IMR-90 (cell line): ENCODE measurements around the gene OXER1. TPM values are rescaled to one million over a fixed set of nuclear protein-coding genes. Genes with fewer than 3 reads are reported as not detected.

Source experiments
- ATAC-seq: fragments of 200-7000 bp; cut with Tn5 transposase; 2 replicates; pipeline ENCODE4 v1.9.1; 2020; ENCODE audit warnings: low read depth, mild to moderate bottlenecking, moderate library complexity
- BruUV-seq: library from RNA; stranded (reverse); fragments of 400-500 nt; replicated peaks from 2 replicates; lab custom pipeline; 2021; lab: Mats Ljungman, UMichigan
- CTCF ChIA-PET: fragments of 300-600 bp; formaldehyde crosslinking; extraction: SDS; loops from one replicate; lab custom pipeline; 2021; ENCODE audit warnings: antibody characterized with exemption; lab: Yijun Ruan, JAX
- POLR2A ChIA-PET: fragments of 300-600 bp; sonication (Branson Sonifier 250); formaldehyde crosslinking; loops from one replicate; lab custom pipeline; 2022; ENCODE audit warnings: antibody characterized with exemption; ENCODE audit not compliant: unreplicated experiment; lab: Charles Lee
- DNase-seq: peaks from one replicate; pipeline ENCODE4 v3.0.0; 2013
- H2AFZ ChIP-seq: replicated peaks from 2 replicates; pipeline ENCODE3; 2013; ENCODE audit warnings: low read length, mild to moderate bottlenecking; ENCODE audit not compliant: poor library complexity
- H2AK5ac ChIP-seq: 2 replicates; pipeline ENCODE4 v1.6.1; 2013; ENCODE audit warnings: low read depth, low read length, inconsistent platforms
- H2AK9ac ChIP-seq: replicated peaks from 2 replicates; pipeline ENCODE3; 2013; ENCODE audit warnings: mild to moderate bottlenecking, low read depth, low read length, moderate library complexity; ENCODE audit not compliant: poor library complexity
- H2BK120ac ChIP-seq: 2 replicates; pipeline ENCODE4 v1.6.1; 2013; ENCODE audit warnings: low read depth, low read length, inconsistent platforms
- H2BK15ac ChIP-seq: 3 replicates; pipeline ENCODE4 v1.6.1; 2013; ENCODE audit warnings: low read depth, low read length, inconsistent platforms
- H2BK20ac ChIP-seq: 2 replicates; pipeline ENCODE4 v1.6.1; 2013; ENCODE audit warnings: low read depth, mild to moderate bottlenecking, inconsistent platforms, low read length, moderate library complexity
- H2BK5ac ChIP-seq: 2 replicates; pipeline ENCODE4 v1.6.1; 2013; ENCODE audit warnings: mild to moderate bottlenecking, low read depth, low read length, inconsistent platforms; ENCODE audit not compliant: poor library complexity, severe bottlenecking
- H3K14ac ChIP-seq: replicated peaks from 2 replicates; pipeline ENCODE4 v1.6.1; 2013; ENCODE audit warnings: low read depth, low read length, inconsistent platforms
- H3K18ac ChIP-seq: 2 replicates; pipeline ENCODE4 v1.6.1; 2013; ENCODE audit warnings: low read depth, low read length, control low read depth
- H3K23ac ChIP-seq: 2 replicates; pipeline ENCODE4 v1.6.1; 2013; ENCODE audit warnings: low read depth, low read length, inconsistent platforms
- H3K27ac ChIP-seq: 2 replicates; pipeline ENCODE4 v1.5.1; 2013; ENCODE audit warnings: mild to moderate bottlenecking, control low read depth, low read length; ENCODE audit not compliant: insufficient read depth
- H3K27me3 ChIP-seq: 2 replicates; pipeline ENCODE4 v1.6.1; 2013; ENCODE audit warnings: low read length; ENCODE audit not compliant: control insufficient read depth, insufficient read depth
- H3K36me3 ChIP-seq: 2 replicates; pipeline ENCODE4 v1.6.1; 2013; ENCODE audit warnings: low read length, mixed read lengths; ENCODE audit not compliant: control insufficient read depth, insufficient read depth
- H3K4ac ChIP-seq: 2 replicates; pipeline ENCODE4 v1.6.1; 2013; ENCODE audit warnings: low read depth, low read length, inconsistent platforms
- H3K4me1 ChIP-seq: 2 replicates; pipeline ENCODE4 v1.6.1; 2013; ENCODE audit warnings: low read length, mixed read lengths; ENCODE audit not compliant: control insufficient read depth, insufficient read depth
- H3K4me2 ChIP-seq: 2 replicates; pipeline ENCODE4 v1.6.1; 2013; ENCODE audit warnings: low read depth, mild to moderate bottlenecking, control low read depth, low read length, moderate library complexity
- H3K4me3 ChIP-seq: 2 replicates; pipeline ENCODE4 v1.5.1; 2013; ENCODE audit warnings: low read depth, mild to moderate bottlenecking, control low read depth, low read length, moderate library complexity; ENCODE audit not compliant: insufficient read depth
- H3K56ac ChIP-seq: 2 replicates; pipeline ENCODE4 v1.6.1; 2013; ENCODE audit warnings: low read length, inconsistent platforms; ENCODE audit not compliant: insufficient read depth; ENCODE audit errors: extremely low read depth
- H3K79me1 ChIP-seq, 2 experiments: 2 replicates each; pipeline ENCODE4 v1.6.1; 2013; ENCODE audit warnings: low read length in 2 of 2, inconsistent platforms in 1 of 2, low read depth in 1 of 2
- H3K9ac ChIP-seq: 2 replicates; pipeline ENCODE4 v1.6.1; 2013; ENCODE audit warnings: low read depth, low read length, control low read depth
- H3K9me1 ChIP-seq: 2 replicates; pipeline ENCODE4 v1.6.1; 2013; ENCODE audit warnings: low read length, inconsistent platforms; ENCODE audit not compliant: insufficient read depth
- H3K9me3 ChIP-seq: 2 replicates; pipeline ENCODE4 v1.6.1; 2013; ENCODE audit warnings: low read length; ENCODE audit not compliant: control insufficient read depth, insufficient read depth
- H4K20me1 ChIP-seq: 2 replicates; pipeline ENCODE4 v1.6.1; 2013; ENCODE audit warnings: low read length, inconsistent platforms; ENCODE audit not compliant: insufficient read depth
- H4K5ac ChIP-seq: 2 replicates; pipeline ENCODE4 v1.6.1; 2013; ENCODE audit warnings: mild to moderate bottlenecking, low read depth, low read length, control low read depth
- H4K8ac ChIP-seq, 2 experiments: 2 replicates each; pipeline ENCODE4 v1.6.1; 2013; ENCODE audit warnings: low read depth in 2 of 2, low read length in 2 of 2, control low read depth in 1 of 2, inconsistent platforms in 1 of 2
- H4K91ac ChIP-seq: 2 replicates; pipeline ENCODE4 v1.6.1; 2013; ENCODE audit warnings: low read depth, low read length, inconsistent platforms; ENCODE audit not compliant: insufficient read depth
- BHLHE40 ChIP-seq: fragments of 150-350 bp; IDR thresholded peaks from 2 replicates; pipeline ENCODE4 v1.6.1; 2016; ENCODE audit warnings: mild to moderate bottlenecking, low read depth, low read length
- CEBPB ChIP-seq: IDR thresholded peaks from 2 replicates; pipeline ENCODE4 v1.6.1; 2012; ENCODE audit warnings: low read depth, low read length, improper control_type of control experiment
- CHD1 ChIP-seq: IDR thresholded peaks from 2 replicates; pipeline ENCODE4 v1.6.1; 2012; ENCODE audit warnings: low read depth, low read length, improper control_type of control experiment
- MAFK ChIP-seq: IDR thresholded peaks from 2 replicates; pipeline ENCODE4 v1.6.1; 2012; ENCODE audit warnings: low read depth, low read length, improper control_type of control experiment
- MAZ ChIP-seq: IDR thresholded peaks from 2 replicates; pipeline ENCODE4 v1.6.1; 2012; ENCODE audit warnings: low read depth, mild to moderate bottlenecking, low read length, improper control_type of control experiment, moderate library complexity, borderline replicate concordance
- MXI1 ChIP-seq: IDR thresholded peaks from 2 replicates; pipeline ENCODE4 v1.6.1; 2012; ENCODE audit warnings: low read depth, mild to moderate bottlenecking, low read length, moderate library complexity, borderline replicate concordance
- POLR2A ChIP-seq: IDR thresholded peaks from 2 replicates; pipeline ENCODE4 v1.6.1; 2012; ENCODE audit warnings: mild to moderate bottlenecking, low read depth, low read length
- RAD21 ChIP-seq: IDR thresholded peaks from 2 replicates; pipeline ENCODE4 v1.6.1; 2012; ENCODE audit warnings: low read length, improper control_type of control experiment
- WGBS, 2 experiments: methylation state at CpG; one replicate each; pipeline versions ENCODE4 v1.1.5 to v1.1.7; 2013; ENCODE audit warnings: missing lambda C conversion rate in 2 of 2; ENCODE audit not compliant: insufficient read length in 1 of 2; ENCODE audit errors: extremely low coverage in 2 of 2; 5-methylcytosine and 5-hydroxymethylcytosine counted together
- dilution Hi-C: fragments of 300-500 bp; cut with HindIII; formaldehyde crosslinking; loops from one replicate; pipeline ENCODE4 v1.14.3; 2018; ENCODE audit warnings: low sequenced_read_pairs; ENCODE audit not compliant: unreplicated experiment
- in situ Hi-C: fragments of 300-500 bp; cut with MboI; formaldehyde crosslinking; loops from 3 replicates; pipeline ENCODE4 v1.14.3; 2019; ENCODE audit warnings: low sequenced_read_pairs, inconsistent platforms, mixed read lengths
- intact Hi-C: fragments of 100-400 bp; cut with micrococcal nuclease; formaldehyde crosslinking; loops from 2 replicates; pipeline ENCODE4 v1.10.0; 2022
- polyA plus RNA-seq, 3 experiments: library from polyadenylated mRNA; depleted of rRNA; stranded (reverse); fragments of >200 nt; gene quantifications; 2 replicates each; pipeline ENCODE4 v1.2.3, GENCODE V29; 2012; ENCODE audit warnings: low replicate concordance in 1 of 3
- total RNA-seq: library from RNA; depleted of rRNA; stranded (reverse); fragments of >200 nt; gene quantifications from 2 replicates; pipeline ENCODE4 v1.2.3, GENCODE V29; 2012
- TF ChIP-seq, protein P1 (sequence below): fragments of 150-350 bp; IDR thresholded peaks from 2 replicates; pipeline ENCODE4 v1.6.1; 2017; ENCODE audit warnings: mild to moderate bottlenecking, antibody characterized with exemption, low read length, low read depth

Gene OXER1
- total and polyA plus RNA-seq, 2 of the 4 experiments (the other 2 are of a cell fraction): not detected

DNA sequence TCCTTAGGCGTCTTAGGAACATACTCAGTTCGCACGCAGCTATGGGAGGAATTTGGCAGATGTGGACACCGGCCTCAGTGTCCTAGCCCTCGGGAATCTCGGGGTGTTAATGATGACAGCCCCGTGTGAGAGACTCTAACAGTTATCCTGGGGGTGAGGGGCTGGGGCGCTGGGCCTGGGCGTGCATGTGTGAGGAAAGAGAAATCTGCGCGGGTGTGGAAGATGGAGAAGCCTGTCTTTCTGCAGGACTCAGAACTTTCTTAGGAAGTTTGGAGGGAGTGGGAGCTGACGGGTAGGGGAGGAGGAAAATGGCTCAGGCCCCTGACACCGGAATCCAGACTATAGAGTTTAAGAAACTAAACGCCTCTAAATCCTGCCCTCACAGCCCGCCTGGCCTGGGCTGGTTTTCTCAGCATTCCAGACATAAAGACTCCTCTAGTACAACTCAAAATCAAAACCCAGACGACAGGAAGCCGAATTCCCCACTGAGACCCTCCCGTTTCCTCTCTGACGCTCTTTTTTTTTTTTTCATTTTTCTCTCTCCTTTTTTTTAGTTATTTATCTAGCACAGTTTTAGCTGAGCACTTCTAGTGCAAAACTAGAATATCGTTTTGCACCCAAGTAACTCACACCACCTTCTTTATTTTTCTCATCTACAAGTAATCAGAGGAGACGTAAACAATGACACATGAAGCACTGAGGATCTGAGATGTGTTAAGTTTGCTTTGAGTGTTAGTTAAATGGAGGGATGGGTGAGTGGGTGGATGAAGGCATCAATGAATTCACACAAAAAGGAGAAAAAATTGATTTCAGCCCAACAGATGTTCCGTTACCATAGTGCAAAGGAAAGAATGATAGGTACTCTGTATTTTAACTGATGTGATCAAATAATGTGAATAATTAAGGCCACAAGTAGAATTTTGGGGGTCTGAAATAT is 29.7 kb upstream of the OXER1 start:
- Histone ChIP-seq H2AK9ac (peak overlapping the region; percentile 62), H2BK15ac (no peak overlapping the region), H3K27ac (no peak overlapping the region), H3K23ac (no peak overlapping the region), H2BK120ac (peak overlapping the region; percentile 74; the same call in 1 of the 2 replicates), H3K36me3 (no peaks in the 10 kb centered on the region), H3K9me3 (peaks cover 11% of the 10 kb centered on the region), H3K56ac (no peak overlapping the region), H4K8ac (no peak overlapping the region), H2BK20ac (no peak overlapping the region), H3K9ac (no peak overlapping the region), H3K4me1 (peaks cover 6% of the 10 kb centered on the region), H4K91ac (no peak overlapping the region), H3K18ac (no peak overlapping the region; the same call in 1 of the 2 replicates), H3K14ac (no peak overlapping the region), H4K20me1 (no peaks in the 10 kb centered on the region), H3K27me3 (peaks cover 21% of the 10 kb centered on the region), H3K4me2 (no peak overlapping the region), H3K4ac (no peak overlapping the region), H2BK5ac (no peak overlapping the region), H2AFZ (peak overlapping the region; percentile 83), H3K9me1 (no peaks in the 10 kb centered on the region), H4K5ac (no peak overlapping the region; the same call in 1 of the 2 replicates), H3K4me3 (no peak overlapping the region), H2AK5ac (no peak overlapping the region), H3K79me1 (no peaks in the 10 kb centered on the region)
- ATAC-seq: no peak
- CTCF ChIA-PET: no interaction called here
- no TSS peak for BruUV-seq
- TF ChIP-seq POLR2A (no peak), RAD21 (no peak), MAFK (no peak), MAZ (no peak), CEBPB (no peak), MXI1 (no peak), BHLHE40 (no peak), CHD1 (no peak)
- TF ChIP-seq, protein P1, sequence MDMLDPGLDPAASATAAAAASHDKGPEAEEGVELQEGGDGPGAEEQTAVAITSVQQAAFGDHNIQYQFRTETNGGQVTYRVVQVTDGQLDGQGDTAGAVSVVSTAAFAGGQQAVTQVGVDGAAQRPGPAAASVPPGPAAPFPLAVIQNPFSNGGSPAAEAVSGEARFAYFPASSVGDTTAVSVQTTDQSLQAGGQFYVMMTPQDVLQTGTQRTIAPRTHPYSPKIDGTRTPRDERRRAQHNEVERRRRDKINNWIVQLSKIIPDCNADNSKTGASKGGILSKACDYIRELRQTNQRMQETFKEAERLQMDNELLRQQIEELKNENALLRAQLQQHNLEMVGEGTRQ: no peak
- in situ Hi-C loops (no loop called here), intact Hi-C loops (no loop called here), dilution Hi-C loops (no loop called here)
- DNase-seq: no peak
- WGBS, 2 experiments: 31% methylated on average over 9 of the region's 22 CpGs; no CpG with 5 or more reads in 1 of the 2 experiments
- POLR2A ChIA-PET: no interaction called here
